Measurements from ENCODE around the gene HSPBP1.
A peak's percentile ranks its signal among the peaks of the same experiment; 100 is the strongest.

HSPBP1 gene

DNA sequence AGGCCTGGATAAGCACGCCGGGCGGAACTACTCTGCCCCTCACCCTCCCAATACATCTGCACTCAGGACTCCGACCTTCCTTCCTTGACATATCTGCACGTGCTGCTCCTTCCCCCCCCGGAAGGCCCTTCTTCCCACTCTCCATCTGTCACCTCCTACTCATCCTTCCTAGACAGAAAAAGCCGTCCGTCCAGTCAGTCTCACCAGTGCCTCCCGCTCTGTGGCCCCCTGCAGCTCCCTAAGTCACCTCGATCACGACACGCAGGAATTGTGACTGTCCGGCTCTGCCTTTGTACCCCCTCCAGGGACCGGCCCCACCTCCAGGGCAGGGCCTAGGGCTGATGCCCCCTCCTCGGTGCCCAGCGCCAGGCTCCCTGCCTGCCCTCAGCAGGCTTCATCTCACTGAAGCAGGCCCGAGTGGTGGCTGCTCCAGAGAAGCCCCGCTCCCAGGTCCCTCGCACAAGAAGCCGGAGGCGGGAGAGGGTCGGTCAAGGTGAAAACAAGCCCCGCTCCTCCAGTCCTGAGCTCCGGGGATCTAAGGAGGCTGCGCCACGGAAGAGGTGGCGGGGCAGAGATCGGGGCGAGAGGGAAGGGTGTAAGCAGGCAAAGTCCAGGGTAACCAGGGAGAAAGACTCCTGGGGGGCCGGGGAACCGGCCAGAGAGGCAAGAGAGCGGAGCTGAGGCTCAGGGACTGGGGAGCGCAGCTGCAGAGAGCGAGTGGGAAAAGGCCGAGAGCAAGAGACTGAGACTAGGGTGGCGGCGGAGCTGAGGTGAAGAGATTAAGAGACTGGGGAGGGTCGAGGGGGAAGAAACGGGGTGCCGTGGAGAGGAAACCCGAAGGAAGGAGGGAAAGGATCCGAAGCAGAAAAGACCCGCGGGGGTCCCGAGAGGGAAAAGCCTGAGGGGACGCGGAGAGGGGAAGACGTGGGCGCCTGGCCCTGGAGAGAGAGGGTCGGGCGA, 22.2 kb downstream of the HSPBP1 start:
- TF ChIP-seq ZNF274 (IDR thresholded peaks at IDR 0.05; ENCODE audit: low read depth, low read length), result no peak
- peak overlapping the region; percentile 92 for H3K4me3 ChIP-seq (ENCODE audit: low read length)

DNA sequence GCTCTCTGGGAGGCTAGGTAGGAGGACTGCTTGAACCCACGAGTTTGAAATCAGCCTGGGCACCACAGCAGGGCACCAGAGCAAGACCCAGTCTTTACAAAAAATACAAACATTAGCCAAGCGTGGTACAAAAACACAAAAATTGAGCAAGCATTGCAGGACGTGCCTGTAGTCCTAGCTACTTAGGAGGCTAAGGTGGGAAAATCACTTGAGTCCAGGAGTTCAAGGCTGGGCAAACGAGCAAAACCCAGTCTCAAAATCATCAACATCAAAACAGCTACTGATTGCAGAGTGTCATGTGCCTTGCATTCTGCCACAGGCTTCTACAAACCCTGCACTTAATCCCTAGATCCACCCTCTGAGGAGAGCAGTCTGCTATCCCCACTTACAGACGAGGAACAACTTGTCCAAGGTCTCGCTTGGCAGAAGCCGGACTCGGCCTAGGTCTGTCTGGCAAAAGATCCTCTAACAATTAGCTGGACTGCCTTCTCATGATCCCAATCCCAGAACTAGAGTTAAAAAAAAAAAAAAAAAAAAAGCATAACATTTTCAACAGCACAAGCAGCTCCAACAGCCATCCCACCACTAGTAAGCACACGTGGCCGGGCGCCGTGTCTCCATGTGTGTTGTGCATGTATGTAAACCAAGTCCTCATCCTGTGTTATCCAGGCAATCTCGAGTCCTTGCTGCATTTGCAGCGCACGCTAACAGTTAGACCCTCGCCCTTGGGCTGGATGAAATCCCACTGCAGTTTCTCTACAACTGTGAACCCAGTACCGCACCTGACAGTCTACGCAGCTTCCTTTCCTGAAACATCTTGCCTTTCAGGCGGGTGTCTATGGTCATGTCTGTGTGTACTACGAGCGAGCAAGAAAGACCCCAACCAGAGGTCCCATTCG, 23.1 kb downstream of the HSPBP1 start:
- no peak for TF ChIP-seq ZNF274 (IDR thresholded peaks at IDR 0.05; ENCODE audit: low read depth, low read length)
- peak overlapping the region; percentile 92 for H3K4me3 ChIP-seq (ENCODE audit: low read length)

DNA sequence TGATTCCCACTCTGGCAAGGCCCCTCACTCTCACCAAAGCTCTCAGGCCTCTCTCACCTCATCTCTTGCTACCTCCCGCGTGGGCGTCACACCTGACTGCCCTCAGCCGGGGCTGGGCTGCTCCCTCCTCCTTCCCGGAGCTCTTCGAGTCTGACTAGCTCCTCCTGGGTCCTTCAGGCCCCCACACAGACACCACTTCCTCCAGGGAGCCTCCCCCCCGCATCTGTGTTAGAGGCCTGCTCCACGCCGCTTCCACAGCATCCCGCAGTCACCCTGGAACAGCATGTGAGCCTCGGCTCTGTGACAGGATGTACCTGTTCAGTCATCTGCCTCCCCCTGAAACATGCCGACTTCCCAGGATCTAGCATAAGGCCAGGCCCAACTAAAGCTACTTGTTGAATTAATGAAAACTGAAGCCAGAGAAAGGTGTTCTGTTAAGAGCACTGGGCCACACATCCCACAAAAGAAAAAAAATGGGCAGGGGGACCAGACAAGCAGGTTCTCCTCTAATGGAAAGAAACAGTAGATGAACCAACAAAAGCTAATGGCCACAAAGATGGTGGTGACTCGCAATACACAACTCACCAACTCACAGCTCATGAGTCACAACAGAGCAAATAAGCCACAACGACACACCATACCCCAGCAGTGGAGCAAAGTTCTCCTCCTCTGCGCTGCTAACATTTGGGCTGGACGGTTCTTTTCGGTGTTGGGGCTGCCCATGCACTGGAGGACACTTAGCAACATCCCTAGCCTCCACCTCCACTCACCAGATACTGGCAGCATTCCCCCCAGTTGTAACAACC, 24.1 kb downstream of the HSPBP1 start:
- TF ChIP-seq ZNF274 (IDR thresholded peaks at IDR 0.05; ENCODE audit: low read depth, low read length), result no peak
- peak overlapping the region; percentile 92; the same call in 1 of the 2 replicates for H3K4me3 ChIP-seq (ENCODE audit: low read length)

DNA sequence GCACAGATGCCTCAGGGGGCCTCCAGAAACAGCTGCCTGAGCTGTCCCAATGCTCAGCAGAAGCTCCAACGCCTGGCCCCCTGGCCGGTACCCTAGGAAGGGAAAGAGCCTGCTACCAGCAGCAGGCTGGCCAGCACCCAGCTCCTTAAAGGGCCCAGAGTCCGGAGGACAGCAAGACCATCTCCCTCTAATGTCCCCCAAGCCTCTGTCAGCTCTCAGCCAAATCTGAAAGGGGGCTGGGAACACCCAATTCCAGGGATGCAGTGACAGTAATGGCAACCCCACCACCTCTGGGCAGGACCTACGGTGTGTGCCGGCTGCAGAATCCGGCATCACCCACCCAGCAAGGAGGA, 25.3 kb downstream of the HSPBP1 start:
- H3K4me3 ChIP-seq (ENCODE audit: low read length), result peak overlapping the region; percentile 92; the same call in 1 of the 2 replicates
- no peak for TF ChIP-seq ZNF274 (IDR thresholded peaks at IDR 0.05; ENCODE audit: low read depth, low read length)

DNA sequence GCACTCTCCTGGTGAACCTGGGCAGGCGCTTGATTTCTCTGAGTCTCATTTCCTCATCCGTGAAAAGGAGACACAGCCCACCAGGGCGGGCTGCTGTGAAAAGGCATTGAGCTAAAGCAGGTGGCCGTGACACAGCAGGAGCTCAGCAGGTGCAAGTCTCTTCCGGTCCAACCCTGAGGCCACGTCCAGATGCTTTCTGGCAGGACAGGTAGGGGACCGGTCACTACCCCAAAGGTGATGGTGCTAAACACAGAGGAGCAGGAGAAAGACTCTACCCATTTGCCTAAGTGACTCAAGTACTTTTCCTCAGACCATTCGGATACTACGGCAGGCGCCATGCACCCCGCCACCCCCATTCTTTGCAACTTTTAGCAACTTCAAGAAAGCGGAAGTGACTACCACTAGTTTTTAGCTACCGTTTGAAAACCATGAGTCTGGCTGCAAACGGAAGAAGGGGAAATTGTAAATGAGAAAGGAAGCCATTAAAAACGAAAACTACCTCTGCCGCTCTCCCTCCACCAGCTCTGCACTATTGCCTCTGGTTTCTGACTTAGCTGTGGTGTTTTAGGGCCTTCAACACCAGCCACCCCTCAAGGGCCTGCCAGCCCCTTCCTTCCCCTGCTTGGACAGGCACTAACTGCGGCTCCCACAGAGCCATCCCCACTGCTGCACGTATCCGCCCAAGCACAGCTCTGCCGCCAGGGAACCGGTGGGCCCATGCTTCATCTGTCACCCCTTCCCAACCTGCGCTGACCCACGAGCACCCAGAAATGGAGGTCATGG, 25.9 kb downstream of the HSPBP1 start:
- H3K4me3 ChIP-seq (ENCODE audit: low read length), result peak overlapping the region; percentile 92; the same call in 1 of the 2 replicates
- TF ChIP-seq ZNF274 (IDR thresholded peaks at IDR 0.05; ENCODE audit: low read depth, low read length), result no peak

DNA sequence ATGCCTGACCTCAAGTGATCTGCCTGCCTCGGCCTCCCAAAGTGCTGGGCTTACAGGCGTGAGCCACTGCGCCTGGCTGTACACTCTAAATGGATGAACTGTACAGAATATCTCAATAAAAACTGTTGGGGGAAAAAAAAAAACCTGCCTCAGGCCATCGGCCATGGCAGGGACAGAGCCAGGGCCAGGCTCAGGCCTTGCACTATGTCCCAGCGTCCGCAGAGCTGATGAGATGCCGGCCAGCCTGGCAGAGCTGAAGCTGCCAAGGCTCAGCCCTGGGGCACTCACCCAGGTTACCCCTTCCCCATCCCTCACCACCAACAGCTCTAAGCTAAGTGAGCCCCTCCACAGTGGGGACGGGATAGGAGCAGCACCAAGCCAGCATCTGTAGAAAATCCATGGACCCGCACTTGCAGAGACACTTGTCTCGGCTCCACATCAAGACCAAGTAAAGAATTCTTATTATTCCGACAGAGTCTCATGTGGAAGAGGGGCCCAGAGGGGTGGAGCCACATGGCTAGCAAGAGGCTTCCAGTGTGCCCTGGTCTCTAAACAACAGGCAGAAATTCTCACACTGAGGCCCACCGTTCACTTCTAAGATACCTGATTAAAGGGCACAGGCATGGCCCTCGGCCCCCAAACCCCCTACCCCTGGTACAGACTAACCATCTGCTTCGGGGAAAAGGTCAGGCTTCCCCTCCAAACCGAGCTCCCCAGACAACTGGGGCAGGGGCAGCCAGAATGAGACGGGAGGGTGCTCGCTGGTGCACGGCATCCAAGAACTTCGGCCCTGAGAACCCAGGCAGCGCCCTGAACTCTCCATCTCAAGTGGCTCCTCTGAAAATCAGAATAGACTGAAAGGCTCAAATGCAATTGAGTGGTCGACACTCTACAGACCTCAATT, 26.9 kb downstream of the HSPBP1 start:
- peak overlapping the region; percentile 92; the same call in 1 of the 2 replicates for H3K4me3 ChIP-seq (ENCODE audit: low read length)
- TF ChIP-seq ZNF274 (IDR thresholded peaks at IDR 0.05; ENCODE audit: low read depth, low read length), result no peak

DNA sequence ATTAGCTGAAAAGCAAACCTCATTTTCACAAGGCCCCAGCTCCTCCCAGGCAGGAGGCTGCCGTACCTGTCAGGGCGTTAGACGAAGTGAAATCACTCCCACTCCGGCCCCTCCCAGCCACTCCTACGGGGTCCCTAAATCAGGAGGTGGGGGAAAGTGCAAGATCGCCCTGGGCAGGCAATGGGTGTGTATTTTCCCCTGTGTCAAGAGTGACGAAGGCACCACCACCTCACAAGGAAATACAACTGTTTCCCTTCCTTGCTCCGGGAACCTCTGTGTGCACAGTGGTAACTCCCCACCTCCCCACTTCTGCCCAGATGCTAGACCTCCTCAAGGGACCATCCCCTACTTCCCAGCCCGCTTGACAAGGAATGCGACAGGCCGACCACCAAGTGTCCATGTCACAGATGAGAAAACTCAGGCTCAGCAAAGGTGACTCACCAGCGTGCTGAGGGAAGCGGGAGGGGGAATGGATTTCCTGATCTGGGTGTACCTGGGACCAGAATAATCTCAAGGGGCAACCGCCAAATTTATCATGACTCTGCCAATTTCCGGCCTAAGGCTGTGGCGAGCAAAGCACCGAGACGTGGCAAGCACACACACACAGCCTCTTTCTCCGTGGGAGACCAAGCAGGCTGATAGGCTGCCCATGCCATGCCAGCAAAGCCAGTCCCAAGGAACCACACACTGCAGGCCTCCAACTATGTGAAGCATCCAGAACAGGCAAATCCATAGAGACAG, 28.4 kb downstream of the HSPBP1 start:
- H3K4me3 ChIP-seq (ENCODE audit: low read length), result peak overlapping the region; percentile 30; the same call in 1 of the 2 replicates
- no peak for TF ChIP-seq ZNF274 (IDR thresholded peaks at IDR 0.05; ENCODE audit: low read depth, low read length)

DNA sequence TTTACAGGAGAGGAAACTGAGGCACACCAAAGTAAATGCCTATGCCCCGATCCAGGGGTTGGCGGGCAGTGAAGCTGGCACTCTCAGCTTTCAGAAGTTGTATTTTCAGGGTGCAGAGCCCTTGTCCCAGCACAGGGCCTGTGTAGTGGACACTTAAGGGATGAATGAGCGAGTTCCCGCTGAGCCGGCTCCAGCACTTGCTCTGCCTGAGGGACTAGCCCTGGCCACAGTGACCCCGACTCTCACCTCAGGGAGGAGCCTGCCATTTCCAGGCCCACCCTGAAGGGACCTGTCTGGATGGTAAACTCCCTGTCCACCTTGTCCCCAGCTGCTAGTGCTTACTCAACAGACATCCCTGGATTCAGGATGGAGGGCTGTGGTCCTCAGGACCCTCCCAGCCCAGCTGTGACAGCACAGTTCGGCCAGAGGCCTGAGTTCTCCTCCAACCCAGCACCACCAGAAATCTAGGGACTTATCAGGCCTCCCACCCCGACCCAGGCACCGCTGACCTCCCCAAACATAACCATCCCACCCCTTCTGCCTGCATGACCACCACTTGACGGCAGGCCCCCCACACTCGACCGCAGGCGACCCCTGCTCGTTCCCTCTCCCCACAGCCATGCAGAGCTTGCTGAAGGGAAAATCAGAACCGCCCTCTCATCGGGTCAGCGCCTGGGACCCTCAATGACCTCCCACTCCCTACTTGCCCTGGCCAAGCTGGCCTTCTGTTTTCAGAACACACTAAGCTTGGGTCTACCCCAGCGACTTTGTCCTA, 29.5 kb downstream of the HSPBP1 start:
- TF ChIP-seq ZNF274 (IDR thresholded peaks at IDR 0.05; ENCODE audit: low read depth, low read length), result no peak
- H3K4me3 ChIP-seq (ENCODE audit: low read length), result no peak overlapping the region

DNA sequence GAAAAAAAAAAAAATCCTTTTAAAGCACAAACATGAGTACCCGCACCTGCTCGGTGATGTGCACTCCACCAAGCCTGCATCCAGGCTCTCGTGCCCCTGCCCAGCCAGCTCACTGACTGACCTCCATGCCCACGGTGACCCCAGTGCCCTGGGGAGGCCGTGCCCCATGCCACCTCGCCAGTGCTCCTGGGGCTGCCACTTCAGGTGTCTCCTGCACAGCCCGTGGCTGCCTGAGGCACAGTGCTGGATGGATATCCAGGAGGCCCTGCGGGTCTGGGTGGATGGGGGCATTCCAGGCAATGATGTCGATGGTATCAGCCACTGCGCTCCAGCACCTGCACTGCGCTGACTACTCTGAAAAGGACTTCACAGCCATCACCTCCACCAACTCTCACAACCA, 30.1 kb downstream of the HSPBP1 start:
- H3K4me3 ChIP-seq (ENCODE audit: low read length), result no peak overlapping the region
- no peak for TF ChIP-seq ZNF274 (IDR thresholded peaks at IDR 0.05; ENCODE audit: low read depth, low read length)

DNA sequence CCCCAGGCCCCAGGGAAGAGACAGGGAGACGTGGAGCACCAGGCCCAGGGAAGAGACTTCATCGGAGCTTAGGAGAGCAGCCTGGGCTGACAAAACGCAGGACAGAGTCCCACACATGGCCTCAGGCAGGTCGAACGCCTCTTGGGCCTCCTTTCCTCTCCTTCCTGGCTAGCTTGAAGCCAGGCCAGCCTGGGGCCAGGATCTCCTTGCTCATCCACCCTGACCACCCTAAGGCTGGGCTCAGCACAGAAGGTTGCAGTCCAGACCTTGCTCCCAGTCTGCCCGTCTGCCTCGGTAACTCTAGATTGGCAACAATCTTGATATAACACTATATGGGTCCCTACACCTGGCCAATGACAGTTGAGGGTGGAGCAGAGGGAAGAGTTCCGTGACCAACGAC, 31.2 kb downstream of the HSPBP1 start:
- TF ChIP-seq ZNF274 (IDR thresholded peaks at IDR 0.05; ENCODE audit: low read depth, low read length), result no peak

DNA sequence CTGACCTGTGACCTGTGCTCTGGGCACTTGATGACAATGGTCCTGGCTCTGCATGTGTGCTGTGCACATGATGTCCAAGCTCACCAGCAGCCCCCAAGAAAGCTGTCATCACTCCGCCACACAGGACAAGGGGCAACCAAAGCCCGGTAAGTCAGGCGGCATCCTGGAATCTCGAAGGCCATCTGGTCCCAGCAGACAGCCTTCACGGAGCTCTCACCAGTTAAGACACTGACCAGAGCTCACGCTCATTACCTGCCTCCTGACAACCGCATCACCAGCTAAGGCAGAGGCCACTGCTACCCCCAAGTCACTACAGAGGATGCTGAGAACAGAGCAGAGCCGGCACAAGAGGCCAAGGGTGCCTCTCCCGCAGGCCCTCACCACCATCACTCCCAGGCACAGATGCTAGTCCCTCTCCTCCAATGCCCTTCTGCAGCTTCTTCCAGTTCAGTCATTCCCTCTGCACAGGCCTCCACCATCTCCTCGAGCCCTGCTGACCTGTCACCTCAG, 31.7 kb downstream of the HSPBP1 start:
- H3K4me3 ChIP-seq (ENCODE audit: low read length), result no peak overlapping the region
- no peak for TF ChIP-seq ZNF274 (IDR thresholded peaks at IDR 0.05; ENCODE audit: low read depth, low read length)

More for the DNA sequence above, 31.2 kb downstream of the HSPBP1 start:
- H3K4me3 ChIP-seq (ENCODE audit: low read length), result no peak overlapping the region
